GM19099 (cell line): ENCODE data around the gene EPHA4.

ENCODE experiments used
- POLR2A ChIP-seq: IDR thresholded peaks from 3 replicates; pipeline ENCODE4 v1.6.1; 2011; ENCODE audit warnings: low read depth; ENCODE audit not compliant: insufficient read length; ENCODE audit errors: extremely low read depth

Gene EPHA4

GRCh38 chr2:221562226-221562625 lies 9.9 kb downstream of the EPHA4 start:
- no peak for TF ChIP-seq POLR2A

- no peak for TF ChIP-seq POLR2A
Measured at GRCh38 chr2:221561770-221562169, 10.3 kb downstream of the EPHA4 start.

GRCh38 chr2:221559991-221560390 lies 12.1 kb downstream of the EPHA4 start:
- no peak for TF ChIP-seq POLR2A

- no peak for TF ChIP-seq POLR2A
Measured at GRCh38 chr2:221558107-221558506, 14.0 kb downstream of the EPHA4 start.

GRCh38 chr2:221555494-221555846 lies 16.6 kb downstream of the EPHA4 start:
- no peak for TF ChIP-seq POLR2A

- no peak for TF ChIP-seq POLR2A
Measured at GRCh38 chr2:221554769-221555493, 17.2 kb downstream of the EPHA4 start.

- TF ChIP-seq POLR2A: no peak
Measured at GRCh38 chr2:221553333-221553732, 18.8 kb downstream of the EPHA4 start.

- TF ChIP-seq POLR2A: no peak
Measured at GRCh38 chr2:221552291-221552690, 19.8 kb downstream of the EPHA4 start.

GRCh38 chr2:221551864-221552263 lies 20.2 kb downstream of the EPHA4 start:
- no peak for TF ChIP-seq POLR2A

GRCh38 chr2:221549143-221549542 lies 23.0 kb downstream of the EPHA4 start:
- no peak for TF ChIP-seq POLR2A

GRCh38 chr2:221546505-221547225 lies 25.4 kb downstream of the EPHA4 start:
- no peak for TF ChIP-seq POLR2A

- TF ChIP-seq POLR2A: no peak
Measured at GRCh38 chr2:221541131-221541735, 30.9 kb downstream of the EPHA4 start.

- TF ChIP-seq POLR2A: no peak
Measured at GRCh38 chr2:221539246-221539645, 32.9 kb downstream of the EPHA4 start.

GRCh38 chr2:221535824-221536223 lies 36.3 kb downstream of the EPHA4 start:
- TF ChIP-seq POLR2A: no peak

- no peak for TF ChIP-seq POLR2A
Measured at GRCh38 chr2:221533299-221533698, 38.8 kb downstream of the EPHA4 start.

- no peak for TF ChIP-seq POLR2A
Measured at GRCh38 chr2:221532641-221533040, 39.5 kb downstream of the EPHA4 start.
